ENCODE measurements around the gene LIN52. TPM values are rescaled to one million over a fixed set of nuclear protein-coding genes. Genes with fewer than 3 reads are reported as not detected.

Gene LIN52
- total and polyA plus RNA-seq, 2 of the 8 experiments (the other 6 are each of a cell fraction or from before 2014, with no cell fraction given) = 6.8 to 11.6 TPM

DNA sequence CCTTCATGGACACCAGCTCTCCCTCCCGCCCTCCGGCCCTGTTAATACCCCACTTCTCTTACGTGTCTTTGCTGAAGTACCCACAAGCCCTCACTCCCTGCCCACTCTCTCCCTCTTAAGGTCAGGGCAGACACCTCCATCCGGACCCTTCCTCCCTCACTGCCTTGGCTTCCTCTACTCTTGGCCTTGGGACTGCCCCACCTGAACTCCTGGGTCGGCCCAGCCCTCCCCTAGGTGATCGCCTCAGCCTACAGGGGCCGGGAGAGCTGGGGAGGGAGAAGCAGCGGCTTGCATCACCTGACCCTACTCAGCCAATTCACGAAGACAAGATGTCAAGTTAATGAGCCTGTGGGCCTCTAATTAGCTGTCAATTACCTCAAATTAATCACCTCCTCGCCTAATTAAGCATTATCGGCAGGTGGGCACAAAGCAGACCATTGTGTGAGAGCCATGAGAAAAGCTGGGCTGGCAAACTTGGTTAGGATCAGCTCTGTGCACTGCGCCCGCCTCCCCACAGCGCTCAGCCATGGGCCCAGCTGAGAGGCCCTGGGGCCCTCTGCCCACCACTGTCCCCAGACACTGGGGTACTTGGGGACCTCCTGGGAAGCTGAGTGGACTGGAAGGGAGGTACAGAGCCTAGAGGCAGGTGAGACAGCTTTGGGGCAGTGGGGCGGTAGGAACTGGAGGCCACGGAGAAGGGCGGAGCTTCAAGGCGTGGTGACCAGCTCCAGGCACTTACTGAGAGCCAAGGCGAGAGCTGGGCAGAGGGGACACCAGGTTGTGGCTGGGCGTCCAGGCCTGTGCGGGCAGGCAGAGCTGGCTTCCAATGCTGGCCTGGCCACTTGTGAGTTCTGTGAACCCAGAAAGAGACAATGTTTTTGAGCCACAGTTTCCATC, 129.4 kb downstream of the LIN52 start (continued):
- no peak for TF ChIP-seq EP300 (IDR thresholded peaks at IDR 0.05; ENCODE audit: borderline replicate concordance in 1 of 2, low read depth in 2 of 2, low read length in 2 of 2)
- TF ChIP-seq, protein P1, sequence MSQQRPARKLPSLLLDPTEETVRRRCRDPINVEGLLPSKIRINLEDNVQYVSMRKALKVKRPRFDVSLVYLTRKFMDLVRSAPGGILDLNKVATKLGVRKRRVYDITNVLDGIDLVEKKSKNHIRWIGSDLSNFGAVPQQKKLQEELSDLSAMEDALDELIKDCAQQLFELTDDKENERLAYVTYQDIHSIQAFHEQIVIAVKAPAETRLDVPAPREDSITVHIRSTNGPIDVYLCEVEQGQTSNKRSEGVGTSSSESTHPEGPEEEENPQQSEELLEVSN (IDR thresholded peaks at IDR 0.05) = no peak
- no peak for TF ChIP-seq SRF (IDR thresholded peaks at IDR 0.05; ENCODE audit: low read depth, low read length)
- TF ChIP-seq CHD1 (IDR thresholded peaks at IDR 0.05; ENCODE audit: low read depth, low read length) = no peak
- no peak for TF ChIP-seq SUZ12 (IDR thresholded peaks at IDR 0.05; ENCODE audit: low read length)
- no peak for TF ChIP-seq NRF1 (IDR thresholded peaks at IDR 0.05; ENCODE audit: low read depth, low read length)
- no peak for TF ChIP-seq SP2 (IDR thresholded peaks at IDR 0.05; ENCODE audit: low read length)
- TF ChIP-seq CBX5 (IDR thresholded peaks at IDR 0.05; ENCODE audit: low read depth, low read length) = no peak
- no peak for TF ChIP-seq JUN (IDR thresholded peaks at IDR 0.05; ENCODE audit: low read depth, low read length)
- TF ChIP-seq SIX5 (IDR thresholded peaks at IDR 0.05; ENCODE audit: low read depth, low read length) = no peak

Measured in H1 (cell line).